AML-193 (cell line): ENCODE results near the gene CAMK2N2.
"Not testable (repeated sequence)": the region's sequence is repeated elsewhere in the genome, so short reads cannot be mapped to it uniquely, and the experiment has no call there.

Experiments
- DNase-seq, 2 experiments: peaks; one replicate each; lab custom pipeline; 2025; lab: John Stamatoyannopoulos, UW

The CAMK2N2 gene

DNA sequence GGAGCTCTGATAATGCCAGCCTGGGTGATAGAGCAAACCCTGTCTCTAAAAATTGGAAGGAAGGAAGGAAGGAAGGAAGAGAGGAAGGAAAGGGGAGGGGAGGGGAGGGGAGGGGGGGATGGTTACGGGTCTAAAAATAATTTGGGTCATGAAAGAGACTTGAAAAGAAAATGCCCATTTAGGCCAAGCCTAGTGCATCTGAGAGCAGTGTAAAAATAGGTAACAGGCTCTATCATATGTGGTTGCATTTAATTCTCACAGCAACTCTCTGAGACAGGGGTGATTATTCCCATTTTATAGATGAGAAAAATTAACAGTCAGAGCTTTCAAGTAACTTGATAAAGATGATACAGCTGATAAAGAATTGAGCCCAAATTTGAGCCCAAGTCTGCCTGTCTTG lies 10.9 kb upstream of the CAMK2N2 start:
- no peak for DNase-seq

DNA sequence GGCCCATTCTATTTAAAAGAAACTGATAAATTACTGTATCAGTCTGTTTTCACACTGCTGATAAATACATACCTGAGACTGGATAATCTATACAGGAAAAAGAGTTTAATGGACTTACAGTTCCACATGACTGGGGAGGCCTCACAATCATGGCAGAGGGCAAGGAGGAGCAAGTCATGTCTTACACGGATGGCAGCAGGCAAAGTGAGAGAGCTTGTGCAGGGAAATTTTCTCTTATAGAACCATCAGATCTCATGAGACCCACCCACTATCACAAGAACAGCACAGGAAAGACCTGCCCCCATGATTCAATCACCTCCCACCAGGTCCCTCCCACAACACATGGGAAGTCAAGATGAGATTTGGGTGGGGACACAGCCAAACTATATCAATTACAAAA lies 5.9 kb upstream of the CAMK2N2 start:
- DNase-seq, result not testable (repeated sequence)

DNA sequence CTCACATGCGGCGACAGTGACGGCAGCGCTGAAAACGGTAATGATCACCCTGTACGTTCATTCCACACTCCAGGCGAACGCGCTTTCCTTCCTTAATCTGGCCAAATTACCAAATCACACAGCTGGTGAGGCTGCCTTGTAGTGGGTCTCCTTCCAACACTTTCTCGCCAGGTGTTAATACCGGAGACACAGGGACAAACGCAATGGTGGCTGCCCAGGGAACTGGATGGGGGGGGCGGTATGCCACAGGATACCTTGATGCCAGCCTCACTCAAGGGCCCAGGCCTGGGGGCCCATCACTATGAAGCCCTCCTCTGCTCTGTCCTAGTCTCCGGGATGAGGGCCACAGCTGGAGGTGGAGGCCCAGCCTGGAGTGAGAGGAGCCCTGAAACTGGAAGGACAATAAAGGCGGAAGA lies 1.4 kb upstream of the CAMK2N2 start:
- no peak for DNase-seq

DNA sequence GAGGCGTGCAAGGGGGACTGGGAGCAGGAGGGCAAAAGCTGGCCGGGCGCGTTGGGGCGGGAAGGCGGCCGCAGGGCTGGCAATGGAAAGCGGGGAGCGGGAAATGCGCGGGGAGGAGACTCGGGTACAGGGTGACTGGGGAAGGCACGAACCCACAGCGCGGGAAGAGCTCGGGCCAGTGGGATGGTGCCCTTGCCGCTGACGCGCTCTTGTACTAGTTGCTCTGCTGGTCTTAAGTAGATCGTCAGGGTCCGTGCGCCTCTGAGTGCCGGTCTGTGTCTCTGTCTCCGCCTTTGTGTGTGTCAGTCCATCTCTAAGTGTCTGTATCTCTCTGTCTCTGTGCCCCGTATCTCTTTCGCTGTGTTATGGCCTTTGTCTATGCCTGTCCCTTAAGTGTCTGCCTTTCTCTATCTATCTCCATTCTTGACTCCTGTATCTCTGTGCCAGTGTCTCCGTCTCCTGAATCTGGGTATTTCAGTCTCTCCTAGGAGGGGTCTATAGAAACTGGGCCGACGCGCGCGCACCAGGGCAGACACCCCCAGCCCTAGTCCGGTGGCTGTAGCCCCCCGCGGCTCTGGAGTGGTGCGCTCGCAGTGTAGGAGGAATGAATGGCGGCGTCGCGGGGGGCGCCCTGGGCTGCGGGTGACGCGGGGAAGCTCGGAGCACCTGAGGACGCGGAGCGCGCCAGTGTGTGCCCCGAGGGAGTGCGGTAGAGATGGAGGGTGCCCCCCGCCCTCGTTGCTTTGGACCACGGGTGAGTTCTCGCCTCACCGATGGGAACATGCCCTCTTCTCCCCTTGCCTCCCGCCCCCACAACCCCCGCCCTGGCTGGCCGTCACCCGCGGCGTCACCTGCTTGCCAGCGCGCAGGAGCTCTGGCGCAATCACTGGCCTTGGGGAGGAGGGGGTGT lies 756 bp upstream of the CAMK2N2 start:
- DNase-seq, result peak; percentile 56 to 62

DNA sequence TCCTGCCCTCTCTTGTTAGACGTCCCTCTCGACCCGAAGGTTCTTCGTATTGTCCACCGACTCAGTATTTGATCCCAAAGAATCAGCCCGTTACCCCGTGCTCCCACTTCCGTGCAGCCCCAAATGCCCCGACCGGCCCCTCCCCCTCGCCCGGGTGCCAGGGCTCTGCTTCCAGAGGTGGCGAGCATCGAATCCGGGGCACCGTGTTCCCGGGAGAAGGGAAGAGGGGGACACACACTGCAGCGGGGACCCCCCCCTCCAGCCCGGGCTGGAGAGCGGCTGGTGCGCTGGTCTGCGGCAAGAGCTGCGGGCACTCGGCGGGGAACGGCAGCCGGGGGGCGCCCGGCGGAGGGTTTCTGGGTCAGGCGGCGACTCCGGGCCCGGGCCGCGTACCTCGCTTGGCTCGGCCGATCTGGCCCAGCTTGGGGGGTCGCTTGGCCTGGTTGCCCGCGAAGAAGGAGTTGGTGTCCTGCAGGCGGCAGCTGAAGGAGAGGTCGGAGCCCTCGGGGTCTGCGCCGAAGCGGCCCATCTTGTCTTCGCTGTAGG lies 556 bp downstream of the CAMK2N2 start:
- no peak for DNase-seq

DNA sequence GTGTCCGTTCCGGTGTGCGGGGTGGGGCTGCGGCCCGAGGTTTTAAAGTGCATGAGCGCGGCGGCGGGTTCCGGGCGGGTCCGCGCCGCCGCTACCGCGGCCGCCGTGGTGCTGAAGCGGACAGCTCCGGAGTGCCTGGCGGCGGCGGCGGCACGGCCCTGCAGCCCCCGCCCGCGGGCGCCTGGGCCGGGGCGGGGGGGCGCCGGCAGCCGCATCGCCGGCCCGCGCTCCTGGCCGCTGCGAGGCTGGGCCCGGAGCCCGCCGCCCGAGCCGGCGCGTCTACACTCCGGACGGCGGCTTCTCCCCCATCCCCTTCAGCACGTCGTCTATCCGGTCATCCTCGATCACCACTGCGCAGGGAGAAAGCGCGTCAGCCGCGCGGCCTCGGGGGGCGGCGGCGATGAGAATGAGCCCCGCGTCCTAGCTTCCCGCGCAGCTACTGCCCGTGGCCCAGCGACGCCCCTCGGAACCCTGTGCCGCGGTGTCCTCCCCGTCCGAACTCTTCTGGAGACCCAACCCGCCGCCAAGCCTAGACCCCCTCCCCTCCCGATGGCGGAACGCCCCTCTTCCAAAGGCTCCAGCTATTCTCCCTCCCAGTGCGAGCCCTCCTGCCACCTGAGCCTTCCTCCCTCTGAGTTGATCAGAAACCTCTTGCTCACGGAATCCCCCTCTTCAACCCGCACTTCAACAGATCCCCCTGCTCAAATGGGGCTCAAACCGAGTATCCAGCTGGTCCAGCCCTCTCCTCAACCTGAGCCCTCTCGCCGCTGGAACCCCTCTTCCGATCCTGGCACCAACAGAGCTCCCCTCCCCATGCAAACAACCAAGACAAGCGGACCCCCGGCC lies 1.3 kb downstream of the CAMK2N2 start:
- no peak for DNase-seq

DNA sequence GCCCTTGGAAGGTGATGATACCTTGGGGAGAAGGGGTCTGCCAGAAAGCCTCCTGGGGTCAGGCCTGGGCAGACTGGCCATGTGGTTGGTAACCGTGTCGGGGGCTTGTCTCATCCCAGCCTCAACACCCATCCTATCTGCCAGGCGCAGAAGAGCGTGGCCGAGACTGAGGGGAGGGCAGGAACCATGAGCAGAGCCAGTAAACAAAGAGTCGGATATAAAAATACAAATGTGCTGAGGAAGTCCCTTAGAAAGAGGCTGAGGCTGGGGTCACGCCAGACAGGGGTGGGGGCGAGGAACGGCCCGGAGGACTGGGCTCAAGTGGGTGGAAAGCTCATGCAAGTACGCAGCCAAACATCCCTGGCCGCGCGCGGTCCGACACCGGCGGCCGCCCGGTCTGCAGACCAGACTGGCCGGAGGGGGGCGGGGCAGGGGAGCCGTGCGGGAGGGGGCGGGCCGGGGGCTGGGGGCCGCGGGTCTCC lies 1.9 kb downstream of the CAMK2N2 start:
- no peak for DNase-seq

DNA sequence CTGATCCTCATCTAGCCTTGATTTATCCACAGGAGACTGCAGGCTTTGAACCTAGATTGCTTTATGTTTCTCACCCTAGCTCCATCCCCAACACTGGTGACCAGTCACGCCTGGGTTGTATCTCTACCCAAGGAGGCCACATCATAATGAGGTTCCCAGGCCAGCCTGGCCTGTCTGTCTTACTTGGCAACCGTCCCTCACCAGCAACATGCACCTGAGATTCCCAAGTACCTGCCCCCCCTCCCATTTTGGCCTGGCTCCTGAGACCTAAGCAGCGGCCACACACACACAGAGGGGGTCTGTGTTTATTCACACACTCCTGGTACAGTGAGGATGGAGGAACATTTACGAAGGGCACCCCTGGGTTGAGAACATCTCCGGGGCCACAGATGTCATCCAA lies 2.4 kb downstream of the CAMK2N2 start:
- no peak for DNase-seq

DNA sequence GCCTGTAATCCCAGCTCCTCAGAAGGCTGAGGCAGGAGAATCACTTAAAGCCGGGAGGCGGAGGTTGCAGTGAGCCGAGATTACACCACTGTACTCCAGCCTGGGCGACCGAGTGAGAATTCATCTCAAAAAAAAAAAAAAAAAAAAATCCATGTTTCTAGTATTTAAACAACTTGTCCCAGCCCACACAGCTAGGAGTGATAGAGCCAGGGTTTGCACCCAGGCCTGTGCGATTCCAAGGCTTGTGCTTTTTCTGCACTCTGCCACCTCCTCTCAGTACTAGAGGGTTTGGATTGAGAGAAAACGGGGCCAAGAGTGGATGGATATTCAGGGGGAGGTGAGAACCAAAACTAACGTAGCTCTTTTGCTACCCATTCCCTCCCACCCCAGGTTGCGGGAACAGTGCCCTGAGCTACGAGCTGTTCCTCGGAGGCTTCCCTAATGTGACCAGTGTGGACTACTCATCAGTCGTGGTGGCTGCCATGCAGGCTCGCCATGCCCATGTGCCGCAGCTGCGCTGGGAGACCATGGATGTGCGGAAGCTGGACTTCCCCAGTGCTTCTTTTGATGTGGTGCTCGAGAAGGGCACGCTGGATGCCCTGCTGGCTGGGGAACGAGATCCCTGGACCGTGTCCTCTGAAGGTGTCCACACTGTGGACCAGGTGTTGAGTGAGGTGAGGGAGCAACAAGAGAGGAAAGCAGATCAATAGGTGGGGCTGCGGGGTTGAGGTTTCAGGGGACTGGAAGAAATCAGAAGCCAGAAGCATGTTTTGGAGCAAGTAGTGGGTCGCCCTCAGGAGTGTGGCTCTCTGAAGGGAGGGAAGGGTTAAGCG lies 4.1 kb downstream of the CAMK2N2 start:
- no peak for DNase-seq

DNA sequence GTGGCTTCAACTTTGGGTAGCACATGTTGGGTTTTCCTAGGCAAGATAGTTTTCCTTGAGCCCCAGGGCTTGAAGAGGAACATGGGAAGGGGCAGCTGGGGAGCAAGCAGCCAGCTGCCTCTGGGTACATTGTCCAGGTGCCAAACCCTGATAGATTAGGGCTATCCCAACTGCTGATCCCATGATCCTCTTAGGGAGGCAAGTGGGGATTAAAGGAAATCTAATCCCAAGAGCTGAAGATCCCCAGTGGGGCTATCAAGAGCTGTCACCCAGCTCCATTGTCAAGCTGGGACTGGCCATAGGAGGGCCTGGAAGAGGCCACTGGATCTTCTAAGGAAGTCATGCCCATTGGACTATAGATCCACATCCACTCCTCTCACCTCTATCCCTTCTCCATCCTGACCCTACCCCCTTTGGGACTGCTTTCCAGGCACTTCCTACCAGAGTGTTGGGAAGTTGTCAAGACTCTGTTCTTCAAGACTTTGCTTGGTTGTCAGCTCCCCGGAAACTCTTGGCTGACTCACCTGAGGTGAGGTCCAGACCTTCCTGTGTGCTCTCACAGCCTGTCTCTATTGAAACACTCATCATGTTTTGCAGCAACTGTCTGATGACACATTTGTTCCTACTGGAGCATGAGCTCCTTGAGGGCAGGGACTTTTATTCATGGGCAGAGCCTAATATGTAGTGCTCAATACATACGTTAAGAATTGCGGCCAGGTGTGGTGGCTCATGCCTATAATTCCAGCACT lies 5.9 kb downstream of the CAMK2N2 start:
- DNase-seq, result no peak

DNA sequence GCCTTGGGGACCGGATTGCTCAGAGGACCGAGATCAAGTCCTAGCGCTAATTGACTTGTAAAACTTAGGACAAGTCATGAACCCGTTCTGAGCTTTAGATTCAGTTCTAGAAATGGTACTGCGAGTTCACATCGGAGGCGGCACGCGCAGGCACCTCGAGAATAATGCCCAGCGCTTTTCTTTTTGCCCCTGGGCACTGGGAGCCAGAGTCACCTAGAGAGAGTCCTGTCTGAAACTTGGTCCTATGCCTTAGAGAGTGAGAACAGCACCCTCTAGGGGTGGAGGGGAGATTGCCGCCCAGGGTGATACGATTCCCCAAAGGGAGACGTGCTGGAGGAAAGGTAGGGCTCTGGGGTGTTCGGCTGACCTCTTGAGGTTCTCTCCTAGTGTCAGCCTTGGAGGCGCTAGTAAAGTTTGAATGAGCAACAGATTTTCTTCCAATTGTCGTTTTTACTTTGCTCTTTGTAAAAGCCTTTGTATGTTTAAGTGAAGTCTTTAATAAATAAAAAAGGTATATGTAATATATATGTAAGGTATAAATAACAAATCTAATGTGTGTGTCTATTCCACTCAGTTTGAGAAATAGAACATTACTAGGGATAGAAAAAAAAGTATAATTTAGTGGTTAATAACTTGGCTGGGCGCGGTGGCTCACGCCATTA lies 11.1 kb downstream of the CAMK2N2 start:
- DNase-seq, result peak; percentile 97 to 98

DNA sequence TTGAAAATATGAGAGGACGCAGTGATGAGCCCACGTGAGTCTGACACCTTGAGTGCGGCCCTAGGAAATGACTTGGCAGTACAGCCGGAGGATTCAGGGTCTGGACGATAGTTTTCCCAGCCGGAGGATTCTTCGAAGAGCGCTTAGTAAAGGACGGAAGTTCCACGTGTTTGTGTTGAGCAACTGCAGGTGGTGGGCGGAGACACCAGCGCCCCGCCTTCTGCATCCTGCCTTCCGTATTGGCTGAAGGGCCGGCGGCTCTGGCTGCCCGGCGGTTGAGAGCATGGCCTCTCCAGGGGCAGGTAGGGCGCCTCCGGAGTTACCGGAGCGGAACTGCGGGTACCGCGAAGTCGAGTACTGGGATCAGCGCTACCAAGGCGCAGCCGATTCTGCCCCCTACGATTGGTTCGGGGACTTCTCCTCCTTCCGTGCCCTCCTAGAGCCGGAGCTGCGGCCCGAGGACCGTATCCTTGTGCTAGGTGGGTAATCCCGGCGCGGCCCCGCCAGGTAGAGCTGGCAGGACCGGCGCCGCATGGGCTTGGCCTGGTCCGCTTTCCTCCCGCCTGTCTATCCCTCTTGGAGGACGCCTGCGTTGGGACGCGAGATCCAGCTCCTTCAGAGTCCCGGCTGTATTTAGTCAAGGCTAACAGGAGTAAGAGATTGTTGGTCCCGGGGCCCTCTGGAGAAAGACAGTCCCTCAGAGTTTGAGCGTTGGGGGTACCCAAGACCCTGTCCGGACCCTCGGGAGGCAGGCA lies 11.8 kb downstream of the CAMK2N2 start, which contains the start of gene EEF1AKMT4:
EEF1AKMT4 (plus strand) TSS at position 261 of the 755 bp plus-strand sequence; CDS start at position 284, 23 bp downstream.
- DNase-seq, result peak; percentile 99

DNA sequence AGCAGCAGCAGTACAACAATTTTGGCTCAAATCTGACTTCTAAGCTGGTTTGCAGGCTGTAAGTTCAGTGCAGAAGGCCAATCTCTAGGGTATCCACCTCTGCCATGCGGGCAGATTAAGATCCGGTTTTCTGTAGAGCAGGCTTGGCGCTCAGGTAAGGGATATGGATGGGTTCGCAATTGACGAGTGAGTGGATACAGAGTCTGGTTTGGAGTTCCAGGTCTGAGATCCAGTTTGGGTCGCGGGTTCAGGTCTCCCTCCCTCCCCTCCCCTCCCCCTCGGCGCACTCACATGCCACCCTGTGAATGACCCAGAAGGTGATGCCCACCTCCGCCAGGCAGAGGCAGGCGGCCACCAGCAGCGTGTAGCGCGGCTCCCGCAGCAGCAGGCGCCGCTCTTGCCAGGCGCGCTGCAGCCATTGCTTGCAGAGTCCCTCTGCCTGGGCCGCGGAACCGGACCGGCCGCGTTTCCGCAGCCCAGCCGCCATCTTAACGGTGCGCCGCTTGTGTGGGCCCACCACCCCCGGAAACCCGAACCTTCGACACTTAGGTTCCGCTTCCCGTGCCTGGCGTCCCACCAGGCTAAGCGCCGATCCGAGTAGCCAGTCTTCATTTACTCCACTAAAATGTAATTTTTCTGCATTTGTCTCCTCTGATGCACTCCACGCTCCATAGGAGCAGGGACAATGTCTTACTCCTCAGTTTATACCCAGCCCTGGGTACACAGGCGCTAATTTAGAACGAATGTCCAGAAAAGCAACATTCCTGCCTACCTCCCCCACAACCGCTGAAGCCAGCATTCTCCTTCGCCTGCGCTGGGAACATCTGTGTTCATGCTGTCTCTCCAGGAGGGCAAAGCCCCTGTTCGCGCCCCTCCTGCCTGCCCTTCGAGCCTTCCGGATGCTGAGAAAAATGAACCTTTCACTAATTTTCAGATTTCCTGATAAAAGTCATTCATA lies 12.6 kb downstream of the CAMK2N2 start, which contains the start of gene ALG3:
ALG3 (minus strand) TSS at position 509 of the 958 bp plus-strand sequence; CDS start at position 487, 22 bp downstream.
- DNase-seq, result peak; percentile 81 to 86

DNA sequence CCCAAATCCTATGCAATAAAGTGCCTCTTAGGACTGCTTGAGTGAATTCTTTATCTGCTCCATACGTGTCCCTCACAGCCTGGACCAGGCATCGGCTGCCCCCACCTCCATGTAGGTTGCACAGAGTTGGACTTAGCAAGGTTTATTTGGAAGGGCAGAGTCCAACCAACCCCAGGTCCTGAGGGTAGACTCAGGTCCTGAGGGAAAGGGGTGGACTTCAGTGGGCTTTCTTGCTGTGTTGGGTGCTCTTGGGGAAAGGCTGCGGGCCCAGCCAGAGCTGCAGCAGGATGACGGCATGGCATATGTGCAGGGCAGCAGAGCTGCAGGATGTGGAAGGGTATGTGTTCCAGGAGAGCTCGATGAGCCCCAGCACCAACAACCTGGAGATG lies 19.1 kb downstream of the CAMK2N2 start:
- DNase-seq, result no peak

DNA sequence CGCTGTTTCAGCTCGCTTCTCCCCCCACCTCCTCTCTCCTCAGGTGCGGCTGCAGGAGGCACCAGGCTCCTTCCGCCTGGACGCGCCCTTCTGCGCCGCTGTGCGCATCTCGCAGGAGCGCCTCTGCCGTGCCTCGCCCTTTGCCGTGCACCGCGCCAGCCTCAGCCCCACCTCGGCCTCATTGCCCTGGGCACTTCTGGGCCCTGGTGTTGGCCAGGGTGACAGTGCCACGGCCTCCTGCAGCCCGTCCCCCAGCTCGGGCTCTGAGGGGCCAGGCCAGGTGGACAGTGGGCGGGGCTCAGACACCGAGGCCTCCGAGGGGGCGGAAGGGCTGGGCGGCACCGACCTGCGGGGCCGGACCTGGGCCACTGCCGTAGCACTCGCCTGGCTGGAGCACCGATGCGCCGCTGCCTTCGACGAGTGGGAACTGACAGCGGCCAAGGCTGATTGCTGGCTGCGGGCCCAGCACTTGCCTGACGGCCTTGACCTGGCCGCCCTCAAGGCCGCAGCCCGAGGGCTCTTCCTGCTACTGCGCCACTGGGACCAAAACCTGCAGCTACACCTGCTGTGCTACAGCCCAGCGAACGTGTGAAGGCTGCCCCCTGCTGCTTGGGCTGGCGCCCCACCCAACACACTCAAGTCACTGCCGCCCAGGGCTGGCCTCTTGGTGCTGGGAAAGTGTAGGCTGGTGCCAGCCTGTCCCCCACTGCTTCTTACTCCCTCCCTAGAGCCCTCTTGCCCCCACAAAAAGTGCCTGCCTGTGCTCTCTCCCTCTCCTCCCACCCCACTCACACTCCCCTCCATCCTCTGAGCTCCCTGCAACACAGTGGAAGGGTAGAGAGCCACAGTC lies 19.7 kb downstream of the CAMK2N2 start:
- DNase-seq, result no peak

DNA sequence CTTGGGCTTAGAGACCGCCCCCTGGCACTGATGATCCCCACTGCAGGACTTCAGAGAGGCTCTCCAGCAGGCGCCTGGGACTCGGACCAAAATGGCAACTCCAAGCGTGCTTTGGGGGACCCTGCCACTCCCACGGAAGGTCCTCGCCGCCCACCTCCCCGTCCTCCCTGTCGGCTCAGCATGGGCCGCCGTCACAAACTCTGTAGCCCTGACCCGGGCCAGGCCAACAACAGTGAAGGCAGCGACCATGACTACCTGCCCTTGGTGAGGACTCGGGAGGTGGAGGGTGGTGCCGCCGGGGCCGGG lies 20.3 kb downstream of the CAMK2N2 start:
- no peak for DNase-seq

DNA sequence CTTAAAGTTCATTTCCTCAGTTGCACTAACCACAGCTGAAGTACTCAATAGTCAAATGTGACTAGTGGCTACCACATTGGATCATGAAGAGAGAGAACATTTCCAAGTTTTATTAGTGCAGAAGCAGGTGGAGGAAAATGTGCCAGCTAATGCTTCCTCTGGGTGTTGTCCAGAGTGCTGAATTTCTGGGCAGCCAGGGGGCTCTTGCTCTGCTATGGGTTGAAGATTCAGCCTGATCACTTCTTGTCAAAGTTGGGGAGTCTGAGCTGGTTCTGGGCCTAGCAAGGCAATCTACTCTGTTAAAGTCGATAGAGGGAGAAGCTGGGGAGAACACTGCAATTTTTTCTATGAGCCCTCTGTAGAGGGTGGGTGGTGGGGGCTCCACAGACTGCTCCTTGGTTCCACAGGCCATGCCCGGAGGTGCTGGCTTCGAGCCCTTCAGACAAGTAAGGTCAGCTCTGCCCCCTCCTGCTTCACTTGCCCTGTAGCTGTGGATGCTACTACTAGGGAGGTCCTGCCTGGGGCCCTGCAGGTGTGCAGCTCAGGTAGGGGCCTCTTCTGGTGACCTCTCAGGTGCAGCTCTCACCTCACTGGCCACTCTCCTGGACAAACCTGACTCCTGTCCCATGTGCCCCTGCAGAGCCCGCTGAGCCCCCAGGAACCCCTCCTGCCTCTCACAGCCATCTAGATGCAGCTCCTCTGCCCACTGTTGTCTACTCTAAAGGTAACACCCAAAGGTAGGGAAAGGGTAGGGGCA lies 20.8 kb downstream of the CAMK2N2 start:
- peak; percentile 55 for DNase-seq
